Measurements from ENCODE around the gene CDH13.
A peak's percentile ranks its signal among the peaks of the same experiment; 100 is the strongest.

The CDH13 gene

DNA sequence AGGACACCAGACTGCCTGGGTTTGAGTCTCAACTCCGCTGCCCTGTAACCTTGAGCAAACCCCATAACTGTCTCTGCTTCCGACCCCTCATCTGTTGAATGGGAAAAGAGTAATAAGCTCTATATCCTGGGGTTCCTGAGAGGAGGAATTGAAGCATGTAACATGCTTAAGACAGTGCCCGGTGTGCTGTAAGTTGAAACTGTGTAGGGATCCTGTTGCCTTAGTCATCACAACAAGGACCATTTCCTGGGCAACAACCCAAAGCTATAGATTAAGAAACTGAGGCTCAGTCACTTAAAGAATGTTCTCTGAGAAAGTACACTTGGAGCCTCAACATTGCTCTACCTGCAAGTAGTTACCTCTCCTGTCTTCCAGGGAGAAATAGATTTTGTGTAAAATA, 23.0 kb downstream of the CDH13 start:
- TF ChIP-seq, protein P1, sequence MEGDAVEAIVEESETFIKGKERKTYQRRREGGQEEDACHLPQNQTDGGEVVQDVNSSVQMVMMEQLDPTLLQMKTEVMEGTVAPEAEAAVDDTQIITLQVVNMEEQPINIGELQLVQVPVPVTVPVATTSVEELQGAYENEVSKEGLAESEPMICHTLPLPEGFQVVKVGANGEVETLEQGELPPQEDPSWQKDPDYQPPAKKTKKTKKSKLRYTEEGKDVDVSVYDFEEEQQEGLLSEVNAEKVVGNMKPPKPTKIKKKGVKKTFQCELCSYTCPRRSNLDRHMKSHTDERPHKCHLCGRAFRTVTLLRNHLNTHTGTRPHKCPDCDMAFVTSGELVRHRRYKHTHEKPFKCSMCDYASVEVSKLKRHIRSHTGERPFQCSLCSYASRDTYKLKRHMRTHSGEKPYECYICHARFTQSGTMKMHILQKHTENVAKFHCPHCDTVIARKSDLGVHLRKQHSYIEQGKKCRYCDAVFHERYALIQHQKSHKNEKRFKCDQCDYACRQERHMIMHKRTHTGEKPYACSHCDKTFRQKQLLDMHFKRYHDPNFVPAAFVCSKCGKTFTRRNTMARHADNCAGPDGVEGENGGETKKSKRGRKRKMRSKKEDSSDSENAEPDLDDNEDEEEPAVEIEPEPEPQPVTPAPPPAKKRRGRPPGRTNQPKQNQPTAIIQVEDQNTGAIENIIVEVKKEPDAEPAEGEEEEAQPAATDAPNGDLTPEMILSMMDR (conservative IDR thresholded peaks at IDR 0.05; ENCODE audit: low read length), result no peak
- H3K4me3 ChIP-seq (ENCODE audit: low read length), result no peak overlapping the region
- no peak for DNase-seq (ENCODE audit: low read depth)

DNA sequence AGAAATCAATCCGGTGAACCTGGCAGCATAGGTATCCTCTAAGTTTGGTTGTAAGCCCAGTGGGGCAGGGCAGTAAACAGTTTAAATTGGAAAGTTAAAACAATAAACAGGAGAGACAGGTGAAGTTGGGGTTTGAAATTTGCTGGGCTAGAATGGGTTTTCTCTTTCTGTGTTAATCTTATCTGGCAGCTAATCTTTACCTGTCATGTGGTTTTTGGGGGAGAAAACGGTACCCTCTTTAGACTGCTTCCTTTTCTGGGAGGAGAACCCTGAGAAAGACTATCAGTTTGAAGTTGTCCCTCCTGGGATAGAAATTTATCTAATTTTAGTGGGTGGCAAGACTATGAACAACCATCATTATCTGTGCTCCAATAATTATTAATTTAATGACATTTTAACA, 24.0 kb downstream of the CDH13 start:
- no peak for DNase-seq (ENCODE audit: low read depth)
- TF ChIP-seq, protein P1 (conservative IDR thresholded peaks at IDR 0.05; ENCODE audit: low read length), result no peak
- H3K4me3 ChIP-seq (ENCODE audit: low read length), result no peak overlapping the region

DNA sequence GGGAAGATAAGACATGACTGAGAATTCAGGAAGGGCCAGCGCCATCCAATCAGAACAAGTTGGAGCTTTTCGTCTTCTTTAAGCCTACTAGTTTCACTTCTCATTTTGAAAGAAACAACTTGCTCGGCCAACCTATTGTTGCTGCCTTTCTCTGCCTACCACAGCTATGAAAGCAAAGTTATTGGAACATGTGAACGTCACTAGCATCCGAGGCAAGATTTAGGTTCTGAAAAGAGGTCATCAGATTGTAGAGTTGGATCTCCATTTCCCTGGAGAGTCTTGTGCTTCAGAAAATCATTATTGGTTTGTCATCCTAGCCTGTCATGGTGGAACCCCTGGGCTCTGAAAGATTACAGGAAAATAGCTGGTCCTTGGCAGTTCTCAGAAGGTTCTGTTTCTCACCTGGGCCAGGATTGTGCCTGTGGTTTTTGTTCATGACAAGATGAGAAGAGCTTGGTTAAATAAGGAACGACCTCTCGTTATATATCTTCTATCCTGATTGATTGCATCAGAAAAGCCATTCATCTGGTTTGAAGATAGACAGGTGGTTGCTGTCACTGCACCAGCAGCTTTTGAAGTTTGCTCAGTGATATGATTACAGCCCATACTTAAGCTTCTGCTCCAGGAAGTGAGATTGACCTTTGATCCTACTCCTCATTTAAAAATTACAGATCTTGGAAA, 25.3 kb downstream of the CDH13 start:
- no peak for DNase-seq (ENCODE audit: low read depth)
- no peak overlapping the region for H3K4me3 ChIP-seq (ENCODE audit: low read length)
- TF ChIP-seq, protein P1 (conservative IDR thresholded peaks at IDR 0.05; ENCODE audit: low read length), result no peak

DNA sequence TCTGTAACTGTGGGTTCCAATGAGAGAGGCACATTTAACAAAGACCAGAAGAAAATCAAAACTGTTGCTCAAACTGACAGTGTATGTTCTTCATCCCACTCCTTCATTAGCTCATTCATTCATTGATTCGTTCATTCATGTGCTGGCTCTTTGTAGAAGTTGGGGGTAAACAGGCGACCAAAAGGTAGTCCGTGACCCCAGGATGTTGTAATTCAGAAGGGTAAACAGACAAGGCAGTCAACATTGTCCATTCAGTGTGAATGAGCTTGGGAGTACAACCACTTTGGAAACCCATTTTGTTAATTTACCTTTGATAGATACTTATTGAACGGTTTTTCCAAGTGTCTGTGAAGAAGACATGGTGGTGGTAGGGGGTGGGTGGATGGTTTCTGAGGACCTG, 26.1 kb downstream of the CDH13 start:
- DNase-seq (ENCODE audit: low read depth), result no peak
- TF ChIP-seq, protein P1 (conservative IDR thresholded peaks at IDR 0.05; ENCODE audit: low read length), result no peak
- no peak overlapping the region for H3K4me3 ChIP-seq (ENCODE audit: low read length)

DNA sequence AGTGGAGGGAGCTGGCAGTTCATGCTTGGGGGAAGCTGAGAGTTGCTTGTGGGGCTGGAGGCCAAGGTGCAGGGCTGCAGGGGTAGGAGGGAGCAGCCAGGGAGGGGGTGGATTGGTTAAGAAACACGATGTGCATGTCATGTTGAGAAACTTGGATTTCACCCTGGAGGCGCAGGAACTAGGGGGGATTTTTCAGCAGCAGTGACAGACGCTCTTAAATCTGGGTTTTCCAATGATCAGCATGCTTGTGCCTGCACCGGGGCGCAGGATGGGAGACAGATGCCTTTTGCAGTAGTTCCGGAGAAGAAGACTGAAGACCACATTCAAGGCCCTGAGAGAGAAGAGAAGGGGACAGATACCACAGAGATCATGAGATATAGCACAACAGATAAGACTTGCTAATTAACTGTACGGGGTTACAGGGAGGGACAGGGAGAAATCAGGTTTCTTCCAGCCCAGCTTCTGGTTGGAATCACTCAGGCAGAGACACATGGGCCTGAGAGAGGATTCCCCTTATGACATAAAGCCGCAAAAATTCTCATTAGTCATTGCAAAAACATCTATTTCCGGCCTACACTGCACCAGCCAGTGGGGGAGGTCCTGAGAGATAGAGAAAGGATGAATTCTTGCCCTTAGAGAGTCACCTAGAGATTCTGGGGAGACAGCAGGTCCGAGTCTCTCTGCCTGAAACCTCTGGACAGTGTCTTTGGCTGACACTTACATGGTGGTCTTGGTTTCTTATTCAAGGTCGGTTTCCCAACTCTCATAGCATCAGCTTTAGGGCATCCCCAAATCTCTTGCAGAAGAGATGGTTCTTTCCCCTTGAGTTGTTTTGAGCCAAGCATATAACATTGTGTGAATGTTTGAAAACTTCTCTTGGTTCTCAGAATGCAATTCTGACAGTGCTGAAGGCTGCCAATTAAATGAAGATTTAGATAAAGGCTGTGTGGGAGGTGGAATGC, 27.1 kb downstream of the CDH13 start:
- DNase-seq (ENCODE audit: low read depth), result peak; percentile 91
- TF ChIP-seq, protein P1 (conservative IDR thresholded peaks at IDR 0.05; ENCODE audit: low read length), result no peak
- H3K4me3 ChIP-seq (ENCODE audit: low read length), result peak overlapping the region; percentile 25

DNA sequence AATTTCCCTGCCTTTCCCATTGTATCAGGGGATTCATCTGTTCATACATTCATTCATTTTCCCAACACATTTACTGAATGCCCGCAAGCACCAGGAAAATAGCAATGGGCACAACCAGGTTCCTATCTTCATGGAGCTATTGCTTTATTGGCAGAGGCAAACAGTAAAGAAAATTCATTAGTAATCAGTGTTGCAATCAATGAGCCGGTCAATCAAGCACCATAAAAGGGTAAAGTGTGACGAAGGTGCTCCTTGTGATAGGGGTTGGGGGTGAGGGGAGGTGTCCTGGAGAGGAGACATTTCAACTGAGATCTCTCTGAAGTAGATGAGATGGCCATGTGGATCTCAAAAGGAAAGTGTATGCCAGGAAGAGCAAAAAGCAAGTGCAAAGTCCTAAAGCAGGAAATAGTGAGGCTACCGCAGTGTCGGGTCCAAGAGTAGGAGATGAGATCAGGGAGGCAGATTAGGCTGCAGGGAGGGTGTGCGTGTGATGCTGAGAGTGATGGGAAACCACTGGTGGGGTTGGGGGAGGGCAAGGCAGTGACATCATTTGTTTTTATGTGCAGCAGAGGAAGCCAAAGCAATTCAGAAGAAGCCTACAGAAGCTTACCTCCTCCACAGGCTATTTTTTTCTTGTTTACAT, 28.4 kb downstream of the CDH13 start:
- H3K4me3 ChIP-seq (ENCODE audit: low read length), result no peak overlapping the region

More for the DNA sequence above, 28.4 kb downstream of the CDH13 start:
- peak; percentile 89 for DNase-seq (ENCODE audit: low read depth)
- TF ChIP-seq, protein P1 (conservative IDR thresholded peaks at IDR 0.05; ENCODE audit: low read length), result no peak
